Osteocyte (in vitro differentiated cells): ENCODE data around the gene HDGF. TPM values are rescaled to one million over a fixed set of nuclear protein-coding genes. Genes with fewer than 3 reads are reported as not detected.

Experiments used
- DNase-seq: peaks from one replicate; pipeline ENCODE4 v3.0.0; 2021; ENCODE audit warnings: mixed read lengths; ENCODE audit not compliant: unreplicated experiment; ENCODE audit errors: extremely low spot score
- H3K27ac Mint-ChIP-seq: one replicate; pipeline ENCODE4 v1.8.0; 2021; ENCODE audit warnings: mild to moderate bottlenecking, mixed read lengths; ENCODE audit not compliant: unreplicated experiment
- H3K27me3 Mint-ChIP-seq: one replicate; pipeline ENCODE4 v1.8.0; 2021; ENCODE audit warnings: mixed read lengths; ENCODE audit not compliant: unreplicated experiment
- H3K36me3 Mint-ChIP-seq: one replicate; pipeline ENCODE4 v1.8.0; 2021; ENCODE audit warnings: mixed read lengths; ENCODE audit not compliant: unreplicated experiment
- H3K4me1 Mint-ChIP-seq: one replicate; pipeline ENCODE4 v1.8.0; 2021; ENCODE audit warnings: mixed read lengths; ENCODE audit not compliant: unreplicated experiment
- H3K4me3 Mint-ChIP-seq: one replicate; pipeline ENCODE4 v1.8.0; 2021; ENCODE audit warnings: mild to moderate bottlenecking, moderate library complexity, mixed read lengths; ENCODE audit not compliant: unreplicated experiment
- H3K9me3 Mint-ChIP-seq: one replicate; pipeline ENCODE4 v1.8.0; 2021; ENCODE audit warnings: mixed read lengths; ENCODE audit not compliant: unreplicated experiment
- total RNA-seq: library from RNA; stranded (reverse); gene quantifications from 2 replicates; pipeline ENCODE4 v1.2.1, GENCODE V29; 2021
- TF ChIP-seq, protein P1 (sequence below): fragments of 200-600 bp; sonication (generic); IDR thresholded peaks from 2 replicates; pipeline ENCODE4 v1.5.0; 2021; ENCODE audit warnings: antibody characterized with exemption, mild to moderate bottlenecking, moderate library complexity

Gene HDGF
- total RNA-seq, 1 donor from 2014 or later, result 213 TPM

DNA sequence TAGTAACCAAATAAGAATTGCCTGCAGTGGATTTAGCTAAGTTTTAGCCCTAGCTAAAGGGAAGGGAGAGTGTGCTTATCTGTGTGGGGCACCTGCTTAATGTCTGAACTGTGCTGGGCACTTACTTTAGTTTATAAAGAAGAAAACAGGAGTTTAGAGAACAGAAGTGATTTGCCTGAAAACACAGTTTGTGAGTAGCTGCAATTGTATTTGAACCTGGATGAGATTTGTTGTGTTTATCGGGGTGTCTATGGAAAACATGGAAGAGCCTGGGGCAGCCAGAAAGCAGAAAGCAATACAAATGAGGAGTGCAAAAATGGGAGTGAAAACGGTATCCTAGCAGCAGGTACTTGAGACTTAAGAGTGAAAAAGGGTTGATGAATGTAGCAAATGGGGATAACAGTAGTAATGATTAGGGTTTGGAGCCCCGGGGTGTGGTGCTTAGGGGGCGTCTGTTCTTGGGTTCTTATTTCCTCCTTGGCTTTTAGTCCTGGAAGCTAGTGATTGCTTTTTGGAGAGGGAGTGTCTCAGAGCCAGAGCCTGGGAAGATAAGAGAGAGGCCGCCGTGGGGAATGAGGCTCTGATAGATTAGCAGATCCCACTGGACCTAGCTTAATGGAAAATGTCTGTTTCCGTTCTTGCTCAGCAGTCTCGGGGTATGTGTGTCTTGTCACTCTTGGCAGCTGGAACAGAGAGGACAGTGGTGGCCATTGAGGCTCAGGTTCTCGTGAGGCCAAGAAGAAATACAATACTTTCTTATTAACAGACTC is 21.4 kb upstream of the HDGF start:
- peaks cover 53% of the 10 kb centered on the region for H3K4me1 Mint-ChIP-seq
- TF ChIP-seq, protein P1, sequence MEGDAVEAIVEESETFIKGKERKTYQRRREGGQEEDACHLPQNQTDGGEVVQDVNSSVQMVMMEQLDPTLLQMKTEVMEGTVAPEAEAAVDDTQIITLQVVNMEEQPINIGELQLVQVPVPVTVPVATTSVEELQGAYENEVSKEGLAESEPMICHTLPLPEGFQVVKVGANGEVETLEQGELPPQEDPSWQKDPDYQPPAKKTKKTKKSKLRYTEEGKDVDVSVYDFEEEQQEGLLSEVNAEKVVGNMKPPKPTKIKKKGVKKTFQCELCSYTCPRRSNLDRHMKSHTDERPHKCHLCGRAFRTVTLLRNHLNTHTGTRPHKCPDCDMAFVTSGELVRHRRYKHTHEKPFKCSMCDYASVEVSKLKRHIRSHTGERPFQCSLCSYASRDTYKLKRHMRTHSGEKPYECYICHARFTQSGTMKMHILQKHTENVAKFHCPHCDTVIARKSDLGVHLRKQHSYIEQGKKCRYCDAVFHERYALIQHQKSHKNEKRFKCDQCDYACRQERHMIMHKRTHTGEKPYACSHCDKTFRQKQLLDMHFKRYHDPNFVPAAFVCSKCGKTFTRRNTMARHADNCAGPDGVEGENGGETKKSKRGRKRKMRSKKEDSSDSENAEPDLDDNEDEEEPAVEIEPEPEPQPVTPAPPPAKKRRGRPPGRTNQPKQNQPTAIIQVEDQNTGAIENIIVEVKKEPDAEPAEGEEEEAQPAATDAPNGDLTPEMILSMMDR, result no peak
- H3K36me3 Mint-ChIP-seq, result peaks cover 11% of the 10 kb centered on the region
- DNase-seq, result no peak
- no peaks in the 10 kb centered on the region for H3K9me3 Mint-ChIP-seq
- H3K27me3 Mint-ChIP-seq, result no peaks in the 10 kb centered on the region
- no peak overlapping the region for H3K4me3 Mint-ChIP-seq
- peak overlapping the region; percentile 36 for H3K27ac Mint-ChIP-seq

DNA sequence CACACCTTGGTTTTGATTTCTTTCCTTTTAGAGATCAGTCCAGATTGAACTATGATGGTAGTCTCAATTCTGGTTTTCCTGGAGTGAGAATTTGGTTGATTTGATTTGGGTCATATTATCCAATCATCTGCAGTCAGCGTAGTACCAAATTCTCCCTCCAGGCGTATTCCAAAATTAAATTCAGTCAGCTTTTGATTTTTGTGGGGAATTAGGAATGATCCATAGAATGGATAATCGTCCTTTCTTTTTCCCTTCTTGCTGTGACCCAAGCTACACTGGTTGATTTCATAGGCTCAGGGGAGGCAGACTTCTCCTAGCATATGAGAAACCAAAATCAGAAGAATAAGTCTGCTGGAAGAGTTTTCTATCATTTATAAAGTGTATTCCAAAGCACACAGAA is 20.7 kb upstream of the HDGF start:
- H3K4me3 Mint-ChIP-seq, result no peak overlapping the region
- H3K27me3 Mint-ChIP-seq, result no peaks in the 10 kb centered on the region
- TF ChIP-seq, protein P1, result no peak
- peaks cover 48% of the 10 kb centered on the region for H3K4me1 Mint-ChIP-seq
- H3K27ac Mint-ChIP-seq, result no peak overlapping the region
- no peaks in the 10 kb centered on the region for H3K9me3 Mint-ChIP-seq
- H3K36me3 Mint-ChIP-seq, result peaks cover 11% of the 10 kb centered on the region
- DNase-seq, result no peak

DNA sequence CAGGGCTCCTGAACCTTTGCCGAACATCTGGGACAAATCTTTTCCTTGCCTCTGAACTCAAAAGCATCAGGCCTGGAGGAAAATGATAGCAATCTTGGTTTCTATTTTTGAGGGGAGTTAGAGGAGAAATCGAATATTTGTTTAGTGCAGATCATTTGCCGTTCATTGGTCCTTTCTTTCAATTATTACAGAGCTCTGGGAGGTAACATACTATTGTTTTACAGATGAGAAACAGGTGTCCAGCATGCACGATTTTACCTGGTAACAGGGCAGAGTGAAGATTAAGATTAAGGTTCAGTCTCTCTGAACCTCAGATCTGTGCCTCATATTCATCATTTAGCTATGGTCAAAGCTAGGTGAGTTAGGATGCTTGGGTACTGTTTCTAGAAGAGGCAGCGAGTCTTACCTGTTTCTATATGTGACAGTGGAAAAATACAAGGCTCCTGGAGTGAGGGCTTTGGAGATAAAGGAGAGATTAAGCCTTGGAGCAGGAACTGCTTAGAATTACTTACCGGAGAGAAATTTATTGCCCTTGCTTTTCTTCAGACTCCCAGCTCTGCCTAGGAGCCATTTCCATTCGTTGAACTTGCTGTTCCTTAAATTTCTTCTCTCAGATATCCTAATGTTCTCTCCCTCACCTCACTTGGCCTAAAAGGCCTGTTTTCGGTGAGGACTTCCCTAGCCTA is 17.3 kb upstream of the HDGF start:
- H3K4me1 Mint-ChIP-seq, result peaks cover 48% of the 10 kb centered on the region
- H3K27ac Mint-ChIP-seq, result no peak overlapping the region
- no peak overlapping the region for H3K4me3 Mint-ChIP-seq
- no peak for DNase-seq
- peaks cover 10% of the 10 kb centered on the region for H3K36me3 Mint-ChIP-seq
- no peaks in the 10 kb centered on the region for H3K27me3 Mint-ChIP-seq
- H3K9me3 Mint-ChIP-seq, result no peaks in the 10 kb centered on the region
- TF ChIP-seq, protein P1, result no peak

DNA sequence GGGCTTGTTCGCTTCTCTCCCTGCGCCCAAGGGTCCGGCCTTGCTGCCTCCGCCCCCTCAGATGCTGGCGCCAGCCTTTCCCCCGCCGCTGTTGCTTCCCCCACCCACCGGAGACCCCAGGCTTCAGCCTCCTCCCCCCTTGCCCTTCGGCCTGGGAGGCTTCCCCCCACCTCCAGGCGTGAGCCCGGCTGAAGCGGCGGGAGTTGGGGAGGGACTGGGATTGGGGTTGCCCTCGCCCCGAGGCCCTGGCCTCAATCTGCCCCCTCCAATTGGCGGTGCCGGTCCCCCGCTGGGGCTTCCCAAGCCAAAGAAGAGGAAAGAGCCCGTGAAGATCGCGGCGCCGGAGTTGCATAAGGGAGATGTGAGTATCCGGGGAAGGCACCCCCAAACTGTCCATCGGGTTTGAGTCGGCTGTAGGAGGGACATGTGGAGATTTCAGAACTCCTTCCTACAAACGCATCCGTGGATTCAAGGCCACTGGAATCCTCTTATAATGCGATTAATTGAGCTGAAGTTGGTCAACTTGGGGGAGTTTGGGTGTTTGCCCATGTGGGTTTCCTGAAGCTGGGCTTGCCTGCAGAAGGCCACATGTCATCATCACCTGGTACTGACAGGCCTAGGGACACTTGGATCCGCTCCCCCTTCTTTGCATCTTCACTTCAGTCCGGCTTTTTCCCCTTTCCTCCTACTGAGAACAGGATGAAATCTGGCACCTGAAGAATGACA is 16.6 kb upstream of the HDGF start:
- no peaks in the 10 kb centered on the region for H3K9me3 Mint-ChIP-seq
- H3K4me3 Mint-ChIP-seq, result no peak overlapping the region
- DNase-seq, result no peak
- TF ChIP-seq, protein P1, result no peak
- no peak overlapping the region for H3K27ac Mint-ChIP-seq
- H3K36me3 Mint-ChIP-seq, result peaks cover 6% of the 10 kb centered on the region
- no peaks in the 10 kb centered on the region for H3K27me3 Mint-ChIP-seq
- peaks cover 47% of the 10 kb centered on the region for H3K4me1 Mint-ChIP-seq
